Naive thymus-derived CD8-positive, alpha-beta T cell (primary cell): ENCODE data around the gene ASAP2. TPM values are rescaled to one million over a fixed set of nuclear protein-coding genes. Genes with fewer than 3 reads are reported as not detected.
A peak's percentile ranks its signal among the peaks of the same experiment; 100 is the strongest.

Experiments used
- ATAC-seq, 2 donors: fragments of 150-1000 bp; cut with Tn5 transposase in 1 of 2; sonication (Bioruptor Pico), chemical (Tn5 transposase) in 1 of 2; 1 replicate in 1 of 2; 2 replicates in 1 of 2; pipeline ENCODE4 v1.10.0; 2021; ENCODE audit warnings: mild to moderate bottlenecking in 2 of 2, moderate library complexity in 2 of 2
- POLR2A ChIA-PET: fragments of 350-600 bp; sonication (Branson Sonifier 250); formaldehyde crosslinking; loops from one replicate; lab custom pipeline; 2021; ENCODE audit warnings: antibody characterized with exemption; lab: Charles Lee
- DNase-seq, 10 donors: peaks; one replicate each; pipeline versions ENCODE4 v3.0.0 to v3.0.0-alpha.2; 2020 to 2022
- H3K27ac Mint-ChIP-seq, 10 donors: one replicate each; pipeline ENCODE4 v1.8.0; 2020 to 2022; ENCODE audit warnings: mild to moderate bottlenecking in 10 of 10, mixed read lengths in 10 of 10, moderate library complexity in 4 of 10, inconsistent platforms in 1 of 10
- H3K27me3 Mint-ChIP-seq, 5 donors: one replicate each; pipeline ENCODE4 v1.8.0; 2021 to 2022; ENCODE audit warnings: mixed read lengths in 5 of 5
- H3K36me3 Mint-ChIP-seq, 3 donors: one replicate each; pipeline ENCODE4 v1.8.0; 2020 to 2022; ENCODE audit warnings: mixed read lengths in 3 of 3, mild to moderate bottlenecking in 2 of 3, inconsistent platforms in 1 of 3
- H3K4me1 Mint-ChIP-seq, 4 donors: one replicate each; pipeline ENCODE4 v1.8.0; 2021 to 2022; ENCODE audit warnings: mixed read lengths in 4 of 4
- H3K4me3 Mint-ChIP-seq, 10 donors: one replicate each; pipeline ENCODE4 v1.8.0; 2020 to 2022; ENCODE audit warnings: mild to moderate bottlenecking in 10 of 10, mixed read lengths in 10 of 10, moderate library complexity in 6 of 10, inconsistent platforms in 1 of 10
- H3K9me3 Mint-ChIP-seq, 9 donors: one replicate each; pipeline ENCODE4 v1.8.0; 2020 to 2022; ENCODE audit warnings: mixed read lengths in 9 of 9, mild to moderate bottlenecking in 3 of 9, inconsistent platforms in 1 of 9, moderate library complexity in 1 of 9
- polyA plus RNA-seq, 3 donors: library from polyadenylated mRNA; unstranded; fragments of 300-500 nt; fragmentation: Illumina TruSeq; gene quantifications; one replicate each; pipeline ENCODE4 v1.2.3, GENCODE V29; 2021
- total RNA-seq, 8 experiments: library from RNA in 2 of 8; stranded (reverse) in 2 of 8; gene quantifications; one replicate each; pipeline ENCODE4 v1.2.3 and lab custom pipeline; 2021 to 2026

Gene ASAP2
- total and polyA plus RNA-seq, 5 experiments from 2014 or later = not detected

- Mint-ChIP-seq H3K4me3 (no peak overlapping the region), H3K9me3 (no peaks in the 10 kb centered on the region), H3K36me3 (peaks cover 0 to 2% (median 0%) of the 10 kb centered on the region in 3 donors), H3K27ac (no peak overlapping the region), H3K4me1 (no peaks in the 10 kb centered on the region), H3K27me3 (peaks cover 0 to 8% (median under 1%) of the 10 kb centered on the region in 5 donors)
- DNase-seq (no peak), ATAC-seq (no peak)
- POLR2A ChIA-PET = no interaction called here
Observed at GRCh38 chr2:9281145-9281544, 74.5 kb downstream of the ASAP2 start.

- no peak overlapping the region for H3K27ac Mint-ChIP-seq
- H3K36me3 Mint-ChIP-seq = peaks cover 0 to 2% (median 0%) of the 10 kb centered on the region in 3 donors
- no peaks in the 10 kb centered on the region for H3K4me1 Mint-ChIP-seq
- ATAC-seq (no peak), DNase-seq (no peak)
- POLR2A ChIA-PET = no interaction called here
- no peaks in the 10 kb centered on the region for H3K9me3 Mint-ChIP-seq
- H3K27me3 Mint-ChIP-seq = peaks cover 0 to 6% (median 2%) of the 10 kb centered on the region in 5 donors
- H3K4me3 Mint-ChIP-seq = no peak overlapping the region
Observed at GRCh38 chr2:9282128-9283112, 75.8 kb downstream of the ASAP2 start.

- H3K27ac Mint-ChIP-seq = no peak overlapping the region
- H3K4me3 Mint-ChIP-seq = no peak overlapping the region
- no peak for DNase-seq
- H3K9me3 Mint-ChIP-seq = no peaks in the 10 kb centered on the region
- peaks cover 0 to 12% (median 4%) of the 10 kb centered on the region in 5 donors for H3K27me3 Mint-ChIP-seq
- POLR2A ChIA-PET = no interaction called here
- H3K36me3 Mint-ChIP-seq = no peaks in the 10 kb centered on the region
- no peaks in the 10 kb centered on the region for H3K4me1 Mint-ChIP-seq
- no peak for ATAC-seq
Observed at GRCh38 chr2:9284521-9285297, 78.1 kb downstream of the ASAP2 start.

GRCh38 chr2:9285385-9285920 lies 78.8 kb downstream of the ASAP2 start:
- Mint-ChIP-seq H3K36me3 (no peaks in the 10 kb centered on the region), H3K9me3 (no peaks in the 10 kb centered on the region), H3K4me3 (no peak overlapping the region), H3K27ac (no peak overlapping the region), H3K4me1 (no peaks in the 10 kb centered on the region), H3K27me3 (peaks cover 0 to 13% (median 4%) of the 10 kb centered on the region in 5 donors)
- POLR2A ChIA-PET = no interaction called here
- no peak for ATAC-seq
- DNase-seq = no peak

- Mint-ChIP-seq H3K27ac (no peak overlapping the region), H3K27me3 (peaks cover 0 to 13% (median 4%) of the 10 kb centered on the region in 5 donors), H3K9me3 (no peaks in the 10 kb centered on the region), H3K4me1 (no peaks in the 10 kb centered on the region), H3K36me3 (no peaks in the 10 kb centered on the region), H3K4me3 (no peak overlapping the region)
- DNase-seq = no peak
- POLR2A ChIA-PET = no interaction called here
- no peak for ATAC-seq
Observed at GRCh38 chr2:9285921-9286320, 79.3 kb downstream of the ASAP2 start.

GRCh38 chr2:9286554-9287399 lies 80.2 kb downstream of the ASAP2 start:
- H3K27me3 Mint-ChIP-seq = peaks cover 0 to 13% (median 8%) of the 10 kb centered on the region in 5 donors
- H3K36me3 Mint-ChIP-seq = no peaks in the 10 kb centered on the region
- no peaks in the 10 kb centered on the region for H3K4me1 Mint-ChIP-seq
- H3K9me3 Mint-ChIP-seq = no peaks in the 10 kb centered on the region
- ATAC-seq = no peak
- POLR2A ChIA-PET = no interaction called here
- H3K4me3 Mint-ChIP-seq = no peak overlapping the region
- peak overlapping the region in 1 of 10 donors; percentile 20 for H3K27ac Mint-ChIP-seq
- no peak for DNase-seq

GRCh38 chr2:9287400-9288045 lies 80.9 kb downstream of the ASAP2 start:
- Mint-ChIP-seq H3K4me3 (no peak overlapping the region), H3K27ac (peak overlapping the region in 1 of 10 donors; percentile 20), H3K9me3 (no peaks in the 10 kb centered on the region), H3K27me3 (peaks cover 1 to 15% (median 8%) of the 10 kb centered on the region in 5 donors), H3K36me3 (no peaks in the 10 kb centered on the region), H3K4me1 (peaks cover 0 to 2% (median 0%) of the 10 kb centered on the region in 4 donors)
- POLR2A ChIA-PET = no interaction called here
- no peak for DNase-seq
- ATAC-seq = no peak

GRCh38 chr2:9288233-9288632 lies 81.6 kb downstream of the ASAP2 start:
- POLR2A ChIA-PET = no interaction called here
- H3K4me3 Mint-ChIP-seq = no peak overlapping the region
- no peak for DNase-seq

GRCh38 chr2:9288681-9289338 lies 82.2 kb downstream of the ASAP2 start:
- Mint-ChIP-seq H3K27ac (peak overlapping the region in 1 of 10 donors; percentile 24), H3K4me3 (no peak overlapping the region), H3K27me3 (peaks cover 4 to 15% (median 9%) of the 10 kb centered on the region in 5 donors), H3K4me1 (peaks cover 0 to 2% (median 0%) of the 10 kb centered on the region in 4 donors), H3K36me3 (no peaks in the 10 kb centered on the region), H3K9me3 (no peaks in the 10 kb centered on the region)
- no peak for DNase-seq
- POLR2A ChIA-PET = no interaction called here
- no peak for ATAC-seq

More at GRCh38 chr2:9288233-9288632, 81.6 kb downstream of the ASAP2 start:
- ATAC-seq = no peak
- H3K4me1 Mint-ChIP-seq = peaks cover 0 to 2% (median 0%) of the 10 kb centered on the region in 4 donors
- H3K9me3 Mint-ChIP-seq = no peaks in the 10 kb centered on the region
- no peak overlapping the region for H3K27ac Mint-ChIP-seq
- H3K36me3 Mint-ChIP-seq = no peaks in the 10 kb centered on the region
- H3K27me3 Mint-ChIP-seq = peaks cover 4 to 15% (median 9%) of the 10 kb centered on the region in 5 donors

- H3K27me3 Mint-ChIP-seq = peaks cover 6 to 15% (median 13%) of the 10 kb centered on the region in 5 donors
- no peak overlapping the region for H3K27ac Mint-ChIP-seq
- no peak for DNase-seq
- no peak overlapping the region for H3K4me3 Mint-ChIP-seq
- POLR2A ChIA-PET = no interaction called here
- H3K36me3 Mint-ChIP-seq = no peaks in the 10 kb centered on the region
- no peak for ATAC-seq
- peaks cover 0 to 2% (median 0%) of the 10 kb centered on the region in 4 donors for H3K4me1 Mint-ChIP-seq
- no peaks in the 10 kb centered on the region for H3K9me3 Mint-ChIP-seq
Observed at GRCh38 chr2:9291331-9291730, 84.7 kb downstream of the ASAP2 start.

GRCh38 chr2:9291866-9292265 lies 85.3 kb downstream of the ASAP2 start:
- H3K9me3 Mint-ChIP-seq = no peaks in the 10 kb centered on the region
- ATAC-seq (no peak), DNase-seq (no peak)
- H3K4me3 Mint-ChIP-seq = no peak overlapping the region
- POLR2A ChIA-PET = no interaction called here
- peaks cover 8 to 20% (median 13%) of the 10 kb centered on the region in 5 donors for H3K27me3 Mint-ChIP-seq
- H3K27ac Mint-ChIP-seq = peak overlapping the region in 1 of 10 donors; percentile 18
- H3K4me1 Mint-ChIP-seq = peaks cover 0 to 2% (median 0%) of the 10 kb centered on the region in 4 donors
- no peaks in the 10 kb centered on the region for H3K36me3 Mint-ChIP-seq
